ENCODE data around the gene WRNIP1. TPM values are rescaled to one million over a fixed set of nuclear protein-coding genes. Genes with fewer than 3 reads are reported as not detected.

WRNIP1 gene
- total and polyA plus RNA-seq, 9 of the 15 experiments (the other 6 are each of a cell fraction or from before 2014, with no cell fraction given), result 13.2 to 63.6 (median 48.6) TPM

GRCh38 chr6:2725999-2726567 is 39.1 kb upstream of the WRNIP1 start (continued):
- TF ChIP-seq ETS1 (conservative IDR thresholded peaks at IDR 0.05; ENCODE audit: control insufficient read depth, low read depth, low read length), result no peak
- peak; percentile 86 for TF ChIP-seq ZNF395 (CRISPR knock-in tag; IDR thresholded peaks at IDR 0.05)
- TF ChIP-seq HDAC6 (IDR thresholded peaks at IDR 0.05; ENCODE audit: low read depth, low read length), result no peak
- TF ChIP-seq CEBPG (CRISPR knock-in tag; IDR thresholded peaks at IDR 0.05), result no peak
- peak in 1 of 2 experiments; percentile 23; a peak in 1 of 4 replicates for TF ChIP-seq CEBPG (tag; conservative IDR thresholded peaks at IDR 0.05 in 1 of 2, IDR thresholded peaks at IDR 0.05 in 1 of 2)
- no peak for TF ChIP-seq ASH1L (IDR thresholded peaks at IDR 0.05; ENCODE audit: borderline replicate concordance, low read depth, partially characterized antibody)
- TF ChIP-seq SNRNP70 (optimal IDR thresholded peaks at IDR 0.05; ENCODE audit: low read depth, low read length), result no peak
- no peak for TF ChIP-seq ELF2 (CRISPR knock-in tag; IDR thresholded peaks at IDR 0.05)
- TF ChIP-seq NFE2L1 (tag; IDR thresholded peaks at IDR 0.05; ENCODE audit: borderline replicate concordance, low read depth), result no peak
- no peak for TF ChIP-seq ZBTB43 (CRISPR knock-in tag; IDR thresholded peaks at IDR 0.05)
- TF ChIP-seq CEBPZ (IDR thresholded peaks at IDR 0.05; ENCODE audit: borderline replicate concordance, low read depth, low read length), result no peak
- no peak for TF ChIP-seq KLF13 (tag; IDR thresholded peaks at IDR 0.05; ENCODE audit: borderline replicate concordance, low read depth)
- TF ChIP-seq USF1 (CRISPR knock-in tag; IDR thresholded peaks at IDR 0.05), result no peak
- TF ChIP-seq PTTG1 (tag; IDR thresholded peaks at IDR 0.05; ENCODE audit: low read depth), result peak; percentile 44; the same call in 1 of the 2 replicates
- no peak for TF ChIP-seq LCOR (CRISPR knock-in tag; IDR thresholded peaks at IDR 0.05)
- TF ChIP-seq SMARCE1 (IDR thresholded peaks at IDR 0.05), result peak; percentile 65; the same call in 1 of the 2 replicates
- no peak for TF ChIP-seq BCL6 (CRISPR knock-in tag; IDR thresholded peaks at IDR 0.05)
- TF ChIP-seq PKNOX1 (IDR thresholded peaks at IDR 0.05), result no peak
